Measurements from ENCODE around the gene FREM1. TPM values are rescaled to one million over a fixed set of nuclear protein-coding genes. Genes with fewer than 3 reads are reported as not detected.

The FREM1 gene
- total RNA-seq, 1 donor from 2014 or later, result 0.52 TPM

- Histone ChIP-seq H3K27ac (ENCODE audit: low read depth, low read length) (no peak overlapping the region), H3K9ac (ENCODE audit: low read length) (no peak overlapping the region), H4K20me1 (ENCODE audit: insufficient read depth, low read length) (no peaks in the 10 kb centered on the region), H3K36me3 (ENCODE audit: insufficient read depth, low read length) (no peaks in the 10 kb centered on the region), H3K27me3 (ENCODE audit: insufficient read depth, low read length) (no peaks in the 10 kb centered on the region), H3K79me2 (ENCODE audit: insufficient read depth, low read length) (no peaks in the 10 kb centered on the region), H3K4me1 (ENCODE audit: insufficient read depth, low read length) (no peaks in the 10 kb centered on the region), H3K4me3 (ENCODE audit: insufficient read depth, low read depth, low read length) (no peak overlapping the region), H3K4me2 (ENCODE audit: low read length) (no peak overlapping the region), H3K9me3 (ENCODE audit: insufficient read depth, low read depth, low read length) (no peaks in the 10 kb centered on the region), H2AFZ (ENCODE audit: low read depth, low read length) (no peak overlapping the region)
- TF ChIP-seq EZH2 (IDR thresholded peaks at IDR 0.05; ENCODE audit: insufficient read depth, low read length) (no peak), CTCF (IDR thresholded peaks at IDR 0.05; ENCODE audit: insufficient read depth, low read depth, low read length) (no peak)
- H3K4me1 Mint-ChIP-seq (ENCODE audit: low read depth, unreplicated experiment), result no peaks in the 10 kb centered on the region
- no peak overlapping the region for H3K27ac Mint-ChIP-seq (ENCODE audit: unreplicated experiment)
- H3K4me3 Mint-ChIP-seq (ENCODE audit: unreplicated experiment), result no peak overlapping the region
- no peak for FAIRE-seq
- no peak for DNase-seq (ENCODE audit: low read depth)
- no peaks in the 10 kb centered on the region for H3K27me3 Mint-ChIP-seq (ENCODE audit: low read depth, unreplicated experiment)
- no peaks in the 10 kb centered on the region for H3K9me3 Mint-ChIP-seq (ENCODE audit: unreplicated experiment)
- H3K36me3 Mint-ChIP-seq (ENCODE audit: low read depth, unreplicated experiment), result no peaks in the 10 kb centered on the region
Observed at GRCh38 chr9:14863402-14863801, 46.8 kb downstream of the FREM1 start.

GRCh38 chr9:14857449-14858305 is 52.6 kb downstream of the FREM1 start:
- no peak for FAIRE-seq
- H2AFZ ChIP-seq (ENCODE audit: low read depth, low read length), result no peak overlapping the region

More at GRCh38 chr9:14857449-14858305, 52.6 kb downstream of the FREM1 start:
- Histone ChIP-seq H3K4me3 (ENCODE audit: insufficient read depth, low read depth, low read length) (no peak overlapping the region), H3K4me1 (ENCODE audit: insufficient read depth, low read length) (no peaks in the 10 kb centered on the region), H3K36me3 (ENCODE audit: insufficient read depth, low read length) (no peaks in the 10 kb centered on the region), H3K27me3 (ENCODE audit: insufficient read depth, low read length) (no peaks in the 10 kb centered on the region), H3K9me3 (ENCODE audit: insufficient read depth, low read depth, low read length) (no peaks in the 10 kb centered on the region), H3K79me2 (ENCODE audit: insufficient read depth, low read length) (no peaks in the 10 kb centered on the region), H3K9ac (ENCODE audit: low read length) (no peak overlapping the region), H4K20me1 (ENCODE audit: insufficient read depth, low read length) (no peaks in the 10 kb centered on the region), H3K4me2 (ENCODE audit: low read length) (no peak overlapping the region), H3K27ac (ENCODE audit: low read depth, low read length) (no peak overlapping the region)
- TF ChIP-seq CTCF (IDR thresholded peaks at IDR 0.05; ENCODE audit: insufficient read depth, low read depth, low read length) (no peak), EZH2 (IDR thresholded peaks at IDR 0.05; ENCODE audit: insufficient read depth, low read length) (no peak)
- Mint-ChIP-seq H3K27me3 (ENCODE audit: low read depth, unreplicated experiment) (no peaks in the 10 kb centered on the region), H3K36me3 (ENCODE audit: low read depth, unreplicated experiment) (no peaks in the 10 kb centered on the region), H3K27ac (ENCODE audit: unreplicated experiment) (no peak overlapping the region), H3K9me3 (ENCODE audit: unreplicated experiment) (no peaks in the 10 kb centered on the region), H3K4me3 (ENCODE audit: unreplicated experiment) (no peak overlapping the region), H3K4me1 (ENCODE audit: low read depth, unreplicated experiment) (no peaks in the 10 kb centered on the region)
- DNase-seq (ENCODE audit: low read depth), result no peak
